ENCODE results near the gene PRRT2.
"Not testable (repeated sequence)": the region's sequence is repeated elsewhere in the genome, so short reads cannot be mapped to it uniquely, and the experiment has no call there.

Gene PRRT2

DNA sequence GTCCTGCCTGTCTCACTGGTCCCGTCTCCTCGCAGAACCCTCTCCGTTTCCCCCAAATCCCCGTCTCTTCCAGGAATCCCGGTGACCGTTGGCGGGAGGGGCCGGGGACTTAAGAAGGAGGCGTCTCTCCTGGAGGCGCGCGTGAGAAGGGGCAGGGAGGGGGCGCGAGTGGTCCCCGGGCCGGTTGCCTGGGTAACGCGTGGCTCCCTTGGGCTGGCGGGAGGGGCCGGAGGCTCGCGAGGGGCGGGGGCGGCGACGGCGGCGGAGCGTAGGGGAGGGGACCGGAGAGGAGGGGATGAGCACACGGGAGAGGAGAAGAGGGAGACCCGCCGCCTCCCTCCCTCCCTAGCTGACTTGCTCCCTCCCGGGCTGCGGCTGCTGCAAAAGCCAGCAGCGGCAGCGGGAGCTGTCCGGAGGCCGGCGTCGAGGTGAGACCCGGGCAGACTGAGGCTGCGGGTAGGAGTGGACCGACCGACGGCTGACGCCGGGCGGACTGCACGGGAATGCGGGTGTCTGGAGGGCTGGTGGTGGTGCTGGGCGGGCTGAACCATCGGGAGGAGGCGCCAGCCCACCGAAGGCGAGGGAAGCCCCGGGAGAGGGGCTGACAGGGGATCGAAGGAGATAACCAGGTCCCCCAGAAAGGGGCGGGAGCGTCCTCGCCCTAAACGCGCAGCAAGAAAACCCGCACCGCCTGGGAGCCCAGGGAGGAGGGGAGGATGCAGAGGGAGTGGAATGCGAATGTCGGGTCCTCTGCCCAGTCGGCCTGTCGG, at the start of gene PRRT2:
PRRT2 (plus strand) TSS at position 298 of the 770 bp plus-strand sequence. CDS start 862 bp downstream, outside the sequence.
- DNase-seq, result peak; percentile 62

DNA sequence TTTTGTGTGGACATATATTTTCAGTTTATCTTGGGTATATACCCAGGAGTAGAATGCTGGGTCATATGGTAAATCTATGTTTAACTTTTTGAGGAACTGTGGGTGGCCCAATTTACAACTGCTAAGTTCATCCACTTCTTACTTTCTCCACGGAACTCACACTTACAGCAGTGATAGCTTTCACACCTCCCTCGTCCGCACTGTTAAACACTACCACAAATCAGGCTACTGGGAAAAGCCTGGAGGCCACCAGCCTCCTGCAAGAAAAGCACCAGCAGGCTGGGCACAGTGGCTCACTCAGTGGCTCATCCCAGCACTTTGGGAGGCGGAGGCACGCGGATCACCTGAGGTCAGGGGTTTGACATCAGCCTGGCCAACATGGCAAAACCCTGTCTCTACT, 48.7 kb upstream of the PRRT2 start:
- no peak for DNase-seq

GRCh38 chr16:29765167-29766032, 46.6 kb upstream of the PRRT2 start:
- no peak for DNase-seq

DNA sequence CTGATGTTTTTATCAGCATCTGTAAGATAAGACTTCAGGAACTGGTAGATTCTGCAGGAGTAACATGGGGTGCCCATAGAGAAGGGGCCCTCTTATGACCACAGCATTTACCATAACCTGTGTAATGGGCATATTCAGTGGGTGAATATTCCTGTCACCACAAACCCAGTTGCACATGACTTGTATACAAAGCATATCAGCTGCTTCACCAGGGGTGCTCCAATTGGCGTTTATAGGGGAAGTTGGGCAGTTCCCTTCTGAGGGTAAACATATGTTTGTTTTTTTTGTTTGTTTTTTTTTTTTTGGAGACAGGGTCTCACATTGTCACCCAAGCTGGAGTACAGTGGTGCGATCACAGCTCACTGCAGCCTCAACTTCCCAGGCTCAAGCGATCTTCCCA, 45.4 kb upstream of the PRRT2 start:
- no peak for DNase-seq

- DNase-seq, result no peak
Measured at GRCh38 chr16:29767062-29767461, 44.9 kb upstream of the PRRT2 start.

DNA sequence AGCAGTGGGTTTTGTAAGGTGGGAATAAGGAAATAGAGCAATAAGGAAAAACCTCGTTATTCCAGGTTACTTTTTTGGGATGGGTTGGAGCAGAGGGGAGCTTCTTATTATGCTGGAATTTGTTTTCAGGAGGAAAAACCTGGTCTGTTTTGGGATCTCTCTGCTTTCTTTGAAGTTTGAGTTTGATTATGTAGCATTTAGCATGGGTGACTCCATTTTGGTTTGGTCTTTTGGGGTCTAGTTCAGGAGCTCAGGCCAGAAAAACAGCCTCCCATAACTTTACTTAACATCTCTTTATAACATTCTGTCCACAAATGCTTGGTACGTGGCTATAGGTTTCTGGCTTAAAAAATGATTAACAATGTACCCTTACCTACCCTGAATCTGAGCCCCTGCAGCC, 42.5 kb upstream of the PRRT2 start:
- DNase-seq, result no peak

- DNase-seq, result no peak
Measured at GRCh38 chr16:29770250-29770929, 41.6 kb upstream of the PRRT2 start.

- not testable (repeated sequence) for DNase-seq
Measured at GRCh38 chr16:29772330-29772729, 39.7 kb upstream of the PRRT2 start.

DNA sequence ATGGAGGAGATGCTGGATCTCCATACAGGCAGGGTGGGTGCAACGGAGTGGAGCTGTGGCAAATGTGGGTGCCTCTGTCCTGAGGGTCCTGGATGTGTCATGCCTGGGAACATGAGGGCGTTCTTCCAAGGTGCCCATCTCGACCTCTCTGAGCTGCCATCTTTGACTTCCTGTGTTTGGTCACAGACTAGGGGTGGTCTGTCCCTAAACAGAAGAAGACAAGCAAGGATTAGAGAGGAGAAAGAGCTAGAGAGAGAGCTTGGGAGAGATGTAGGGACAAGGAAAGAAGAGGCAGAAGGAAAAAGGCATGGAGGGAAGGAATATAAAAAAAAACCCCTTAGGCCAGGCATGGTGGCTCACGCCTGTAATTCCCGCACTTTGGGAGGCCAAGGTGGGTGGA, 37.3 kb upstream of the PRRT2 start:
- no peak for DNase-seq

GRCh38 chr16:29775742-29776408, 36.1 kb upstream of the PRRT2 start:
- no peak for DNase-seq

DNA sequence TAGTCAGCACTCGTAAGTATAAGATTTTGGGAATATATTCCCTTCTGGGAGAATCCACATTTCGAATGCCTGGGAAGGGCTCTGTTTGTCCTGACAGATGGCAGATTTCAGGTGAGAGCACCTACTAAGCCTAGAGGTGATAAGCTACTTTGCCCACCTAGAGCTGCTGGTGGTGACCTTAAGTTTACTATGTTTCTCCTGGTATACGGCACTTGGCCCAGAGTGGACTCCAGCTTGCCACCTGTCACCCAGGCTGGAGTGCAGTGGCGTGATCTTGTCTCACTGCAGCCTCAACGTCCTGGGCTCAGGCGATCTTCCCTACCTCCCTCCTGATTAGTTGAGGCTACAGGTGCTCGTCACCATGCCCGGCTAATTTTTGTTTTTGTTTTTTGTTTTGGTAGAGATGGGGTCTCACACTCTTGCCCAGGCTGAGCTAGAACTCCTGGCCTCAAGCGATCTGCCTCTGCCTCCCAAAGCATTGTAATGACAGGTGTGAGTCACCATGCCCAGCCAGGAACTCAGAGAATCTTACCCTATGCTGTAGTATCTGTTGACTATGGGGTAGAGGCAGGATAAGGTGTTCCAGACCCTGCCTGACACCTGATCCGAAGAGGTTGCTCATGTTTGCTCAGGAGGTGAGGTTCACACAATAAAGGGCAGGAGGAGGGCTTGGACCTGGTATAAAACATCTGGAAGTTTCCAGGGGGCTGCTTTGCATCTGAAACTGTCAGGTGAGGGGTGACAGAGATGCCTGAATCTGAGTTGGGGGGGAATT, 34.2 kb upstream of the PRRT2 start, which contains the start of gene ZG16:
ZG16 (plus strand) TSS at position 681 of the 775 bp plus-strand sequence. CDS start 1,011 bp downstream, outside the sequence.
- DNase-seq, result no peak

GRCh38 chr16:29779474-29779873, 32.5 kb upstream of the PRRT2 start:
- no peak for DNase-seq

- not testable (repeated sequence) for DNase-seq
Measured at GRCh38 chr16:29783094-29783953, 28.7 kb upstream of the PRRT2 start.

GRCh38 chr16:29784157-29784556, 27.8 kb upstream of the PRRT2 start:
- DNase-seq, result peak; percentile 28

DNA sequence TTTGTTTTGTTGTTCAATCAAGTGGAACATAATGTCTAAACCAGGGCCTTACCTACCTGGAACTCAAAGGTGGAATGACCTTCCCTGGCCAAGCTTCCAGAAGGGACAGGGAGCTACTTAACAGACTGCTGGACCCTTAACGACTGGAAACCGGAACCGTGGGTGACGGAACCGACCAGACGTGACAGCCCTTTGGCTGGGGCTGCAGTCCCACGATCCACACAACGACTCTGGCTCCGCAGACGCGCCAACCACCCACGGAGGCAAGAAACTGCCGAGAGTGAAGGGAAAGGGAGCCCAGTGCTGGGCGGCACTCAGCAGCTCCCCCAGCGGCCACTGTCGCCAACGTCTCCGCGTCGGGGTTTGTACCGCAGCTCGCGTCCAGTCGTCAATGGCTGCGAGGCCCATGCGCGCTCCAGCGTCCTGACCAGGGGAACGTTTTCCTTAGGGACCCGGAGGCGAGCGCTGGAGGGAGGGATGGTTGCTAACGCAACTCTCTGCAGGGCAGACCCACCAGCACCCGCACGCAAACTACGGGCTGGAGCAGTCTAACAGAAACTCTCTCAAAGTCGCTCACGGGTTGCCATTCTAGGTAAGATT, 27.0 kb upstream of the PRRT2 start:
- peak; percentile 81 for DNase-seq

DNA sequence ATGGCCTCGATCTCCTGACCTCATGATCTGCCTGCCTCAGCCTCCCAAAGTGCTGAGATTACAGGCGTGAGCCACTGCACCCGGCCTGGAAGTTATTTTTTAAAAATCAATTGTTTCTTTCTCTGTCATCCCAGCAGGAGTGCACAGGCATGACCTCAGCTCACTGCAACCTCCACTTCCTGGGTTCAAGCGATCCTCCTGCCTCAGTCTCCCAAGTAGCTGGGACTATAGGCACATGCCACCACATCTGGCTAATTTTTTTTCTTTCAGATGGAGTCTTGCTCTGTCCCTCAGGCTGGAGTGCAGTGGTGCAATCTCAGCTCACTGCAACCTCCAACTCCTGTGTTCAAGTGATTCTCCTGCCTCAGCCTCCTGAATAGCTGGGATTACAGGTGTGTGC, 24.8 kb upstream of the PRRT2 start:
- DNase-seq, result not testable (repeated sequence)

GRCh38 chr16:29789775-29790182, 22.2 kb upstream of the PRRT2 start:
- no peak for DNase-seq

GRCh38 chr16:29790183-29790948, 21.6 kb upstream of the PRRT2 start, which contains the start of gene KIF22:
KIF22 (plus strand) TSS chr16:29790751; CDS start chr16:29790760, 9 bp downstream.
- peak; percentile 100 for DNase-seq

Data from CD4-positive, alpha-beta T cell treated with Interleukin-10 for 1 hour (primary cell).